PFSK-1 (cell line): Measurements from ENCODE around the gene GPR26.

Experiments used
- FOXP2 ChIP-seq: optimal IDR thresholded peaks from 2 replicates; pipeline ENCODE3; 2011; ENCODE audit warnings: borderline replicate concordance, control low read depth, inconsistent platforms; ENCODE audit not compliant: insufficient read depth; ENCODE audit errors: extremely low read length, extremely low read depth
- POLR2AphosphoS5 ChIP-seq: IDR thresholded peaks from 2 replicates; pipeline ENCODE4 v1.6.1; 2012; ENCODE audit warnings: low read depth, mild to moderate bottlenecking, control low read depth, low read length, moderate library complexity
- SIN3A ChIP-seq: IDR thresholded peaks from 2 replicates; pipeline ENCODE4 v1.6.1; 2012; ENCODE audit warnings: mild to moderate bottlenecking, low read length, moderate library complexity, borderline replicate concordance; ENCODE audit not compliant: insufficient read depth
- TAF1 ChIP-seq: IDR thresholded peaks from 2 replicates; pipeline ENCODE4 v1.6.1; 2012; ENCODE audit warnings: low read length, control low read depth, borderline replicate concordance; ENCODE audit not compliant: insufficient read depth
- TF ChIP-seq, protein P1 (sequence below), 2 experiments: IDR thresholded peaks; 2 replicates each; pipeline versions ENCODE4 v1.6.1 to v1.8.0; 2011 to 2012; ENCODE audit warnings: low read depth in 2 of 2, low read length in 2 of 2, control low read depth in 1 of 2, inconsistent platforms in 1 of 2, mild to moderate bottlenecking in 1 of 2, moderate library complexity in 1 of 2; ENCODE audit not compliant: insufficient read depth in 1 of 2

GPR26 gene

DNA sequence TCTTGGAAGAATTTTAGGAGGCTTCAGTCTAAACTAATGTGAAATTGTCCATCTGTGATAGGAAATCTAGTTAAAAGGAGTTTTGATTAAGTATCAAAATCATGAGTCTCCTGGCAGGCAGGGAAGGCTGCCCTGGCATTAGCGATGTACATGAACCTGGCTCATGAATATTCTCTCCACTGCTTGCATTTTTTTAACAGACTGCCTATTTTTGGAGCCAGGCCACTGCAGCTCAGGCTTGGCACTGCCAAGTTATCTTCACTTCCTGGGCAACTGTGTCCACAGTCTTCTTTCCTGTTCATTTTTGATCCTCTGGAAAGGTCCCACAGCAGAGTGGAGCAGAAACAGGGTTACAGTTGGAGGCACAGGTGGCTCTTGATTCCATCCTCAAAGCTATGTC, 7.0 kb downstream of the GPR26 start:
- TF ChIP-seq FOXP2, result no peak
- TF ChIP-seq TAF1, result no peak
- no peak for TF ChIP-seq POLR2AphosphoS5

DNA sequence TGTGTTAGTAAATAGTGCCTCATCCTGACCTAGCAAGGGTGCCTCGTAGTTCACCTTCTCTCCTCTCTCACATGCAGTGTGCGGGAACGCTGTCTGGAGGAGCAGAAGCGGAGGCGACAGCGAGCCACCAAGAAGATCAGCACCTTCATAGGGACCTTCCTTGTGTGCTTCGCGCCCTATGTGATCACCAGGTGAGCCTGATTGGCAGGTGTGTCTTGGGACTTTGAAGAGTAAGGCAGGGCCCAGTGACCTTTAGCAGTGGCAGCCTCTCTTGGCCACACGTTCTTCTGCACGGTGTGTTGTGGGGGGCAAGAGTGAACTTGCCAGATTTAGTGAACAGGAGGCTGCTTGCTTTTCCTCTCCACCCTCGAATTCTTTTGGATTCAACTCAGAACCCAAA, 8.6 kb downstream of the GPR26 start:
- TF ChIP-seq SIN3A (no peak), TAF1 (no peak)
- TF ChIP-seq, protein P1, sequence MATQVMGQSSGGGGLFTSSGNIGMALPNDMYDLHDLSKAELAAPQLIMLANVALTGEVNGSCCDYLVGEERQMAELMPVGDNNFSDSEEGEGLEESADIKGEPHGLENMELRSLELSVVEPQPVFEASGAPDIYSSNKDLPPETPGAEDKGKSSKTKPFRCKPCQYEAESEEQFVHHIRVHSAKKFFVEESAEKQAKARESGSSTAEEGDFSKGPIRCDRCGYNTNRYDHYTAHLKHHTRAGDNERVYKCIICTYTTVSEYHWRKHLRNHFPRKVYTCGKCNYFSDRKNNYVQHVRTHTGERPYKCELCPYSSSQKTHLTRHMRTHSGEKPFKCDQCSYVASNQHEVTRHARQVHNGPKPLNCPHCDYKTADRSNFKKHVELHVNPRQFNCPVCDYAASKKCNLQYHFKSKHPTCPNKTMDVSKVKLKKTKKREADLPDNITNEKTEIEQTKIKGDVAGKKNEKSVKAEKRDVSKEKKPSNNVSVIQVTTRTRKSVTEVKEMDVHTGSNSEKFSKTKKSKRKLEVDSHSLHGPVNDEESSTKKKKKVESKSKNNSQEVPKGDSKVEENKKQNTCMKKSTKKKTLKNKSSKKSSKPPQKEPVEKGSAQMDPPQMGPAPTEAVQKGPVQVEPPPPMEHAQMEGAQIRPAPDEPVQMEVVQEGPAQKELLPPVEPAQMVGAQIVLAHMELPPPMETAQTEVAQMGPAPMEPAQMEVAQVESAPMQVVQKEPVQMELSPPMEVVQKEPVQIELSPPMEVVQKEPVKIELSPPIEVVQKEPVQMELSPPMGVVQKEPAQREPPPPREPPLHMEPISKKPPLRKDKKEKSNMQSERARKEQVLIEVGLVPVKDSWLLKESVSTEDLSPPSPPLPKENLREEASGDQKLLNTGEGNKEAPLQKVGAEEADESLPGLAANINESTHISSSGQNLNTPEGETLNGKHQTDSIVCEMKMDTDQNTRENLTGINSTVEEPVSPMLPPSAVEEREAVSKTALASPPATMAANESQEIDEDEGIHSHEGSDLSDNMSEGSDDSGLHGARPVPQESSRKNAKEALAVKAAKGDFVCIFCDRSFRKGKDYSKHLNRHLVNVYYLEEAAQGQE (IDR thresholded peaks at IDR 0.05; ENCODE audit: insufficient read depth in 1 of 2, low read depth in 2 of 2, low read length in 2 of 2), result no peak

DNA sequence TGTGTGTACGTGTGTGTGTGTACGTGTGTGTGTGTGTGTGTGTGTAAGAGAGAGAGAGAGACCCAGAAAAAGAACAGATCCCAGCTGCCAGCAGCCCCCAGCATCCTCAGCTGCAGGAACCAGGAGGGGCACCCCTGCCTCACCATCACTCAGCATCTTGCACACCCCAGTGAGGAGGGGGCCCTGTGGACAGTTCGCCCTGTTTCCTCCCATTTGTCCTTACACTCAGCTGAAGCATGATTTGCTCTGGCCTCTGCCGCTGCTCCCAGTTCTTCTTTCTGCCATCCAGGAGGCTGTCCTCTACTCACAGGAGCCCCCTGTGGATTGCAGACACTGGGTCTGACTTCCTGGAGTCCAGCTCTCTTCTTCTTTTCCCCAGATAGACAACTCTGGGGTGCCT, 9.7 kb downstream of the GPR26 start:
- TF ChIP-seq POLR2AphosphoS5 (no peak), TAF1 (no peak), FOXP2 (no peak), SIN3A (no peak)
- TF ChIP-seq, protein P1 (IDR thresholded peaks at IDR 0.05; ENCODE audit: insufficient read depth in 1 of 2, low read depth in 2 of 2, low read length in 2 of 2), result no peak

DNA sequence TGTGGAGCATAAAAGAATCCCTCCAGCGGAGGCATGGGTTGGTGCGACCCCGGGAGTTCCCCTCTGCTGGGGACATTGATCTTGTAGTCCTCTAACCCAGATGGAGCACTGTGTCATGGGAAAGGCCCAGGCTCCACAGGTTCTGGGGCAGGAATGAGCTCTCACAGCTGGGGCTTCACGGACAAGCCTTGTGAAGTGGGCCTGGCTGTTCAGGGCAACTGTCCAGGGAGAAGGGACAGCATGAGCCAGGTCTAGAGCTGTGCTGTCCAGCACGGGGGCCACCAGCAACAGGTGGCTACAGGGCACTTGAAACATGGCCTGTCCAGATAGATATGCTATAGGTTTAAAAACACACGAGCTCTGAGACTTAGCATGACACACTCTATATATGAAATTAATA, 11.4 kb downstream of the GPR26 start:
- no peak for TF ChIP-seq SIN3A
- TF ChIP-seq TAF1, result no peak
- no peak for TF ChIP-seq POLR2AphosphoS5
- TF ChIP-seq, protein P1 (IDR thresholded peaks at IDR 0.05; ENCODE audit: insufficient read depth in 1 of 2, low read depth in 2 of 2, low read length in 2 of 2), result no peak
- TF ChIP-seq FOXP2, result no peak

DNA sequence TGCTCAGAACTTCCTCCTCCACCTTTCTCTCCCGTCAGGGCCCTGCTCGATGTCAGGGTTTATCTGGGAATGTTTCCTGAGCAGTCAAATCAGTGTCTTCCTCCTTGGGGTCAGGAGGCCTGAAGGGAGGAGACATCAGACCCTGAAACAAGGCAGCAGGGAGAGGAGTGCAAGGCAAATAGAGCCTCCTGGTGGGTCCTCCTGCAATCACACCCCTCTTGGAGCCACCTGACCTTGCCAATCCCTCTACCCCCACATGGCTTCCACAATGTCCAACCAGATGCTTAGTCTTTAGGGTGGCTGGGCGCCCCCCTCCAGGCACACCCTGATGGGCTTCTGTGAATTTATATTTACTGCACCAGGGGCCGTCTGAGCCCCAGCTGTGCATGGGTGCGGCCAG, 12.2 kb downstream of the GPR26 start:
- TF ChIP-seq POLR2AphosphoS5 (no peak), FOXP2 (no peak), TAF1 (no peak), SIN3A (no peak)
- TF ChIP-seq, protein P1 (IDR thresholded peaks at IDR 0.05; ENCODE audit: insufficient read depth in 1 of 2, low read depth in 2 of 2, low read length in 2 of 2), result no peak

DNA sequence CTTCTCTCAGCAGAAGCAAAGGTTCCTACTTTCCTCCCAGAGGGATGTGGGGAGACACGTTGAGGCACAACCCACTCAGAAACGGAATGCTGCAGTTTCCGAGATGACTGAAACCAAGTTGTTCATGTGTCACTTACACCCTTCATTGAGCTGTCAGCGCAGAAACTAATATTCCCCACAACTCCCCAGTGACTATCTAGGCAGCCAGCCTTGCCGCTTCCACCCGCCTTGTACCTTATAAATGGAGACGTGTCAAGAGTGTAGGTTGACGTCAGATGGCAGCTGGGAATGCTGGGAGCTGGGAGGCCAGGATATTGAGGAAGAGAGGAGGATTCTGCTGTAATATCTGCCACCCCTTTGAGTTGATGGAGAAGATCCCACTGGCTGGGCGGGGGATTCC, 15.1 kb downstream of the GPR26 start:
- TF ChIP-seq, protein P1 (IDR thresholded peaks at IDR 0.05; ENCODE audit: insufficient read depth in 1 of 2, low read depth in 2 of 2, low read length in 2 of 2), result no peak
- TF ChIP-seq FOXP2 (no peak), TAF1 (no peak), SIN3A (no peak), POLR2AphosphoS5 (no peak)
